ENCODE results near the gene PMS2. TPM values are rescaled to one million over a fixed set of nuclear protein-coding genes. Genes with fewer than 3 reads are reported as not detected.

Gene PMS2
- total RNA-seq, 1 experiment from 2014 or later: 27.6 TPM

DNA sequence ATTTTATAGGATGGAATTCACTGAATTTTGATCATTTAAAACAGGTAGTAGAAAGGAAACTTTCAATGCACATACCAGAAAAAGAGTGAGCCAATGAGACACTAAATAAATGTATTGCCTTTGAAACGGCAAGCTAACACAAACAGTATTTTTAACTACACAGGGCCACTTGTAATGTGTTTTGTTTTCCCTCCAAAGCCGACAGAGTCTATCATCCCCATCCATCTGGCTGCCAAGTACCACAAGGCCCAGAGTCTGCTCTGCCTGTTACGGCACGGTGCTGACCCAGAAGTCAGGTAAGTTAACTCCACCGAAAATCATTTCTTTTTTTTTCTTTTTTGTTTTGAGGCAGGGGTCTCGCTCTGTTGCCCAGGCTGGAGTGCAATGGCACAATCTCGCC, 23.8 kb upstream of the PMS2 start (continued):
- TF ChIP-seq CEBPB (IDR thresholded peaks at IDR 0.05; ENCODE audit: low read depth): no peak
- TF ChIP-seq RAD21 (IDR thresholded peaks at IDR 0.05; ENCODE audit: low read depth): no peak
- TF ChIP-seq, protein P1, sequence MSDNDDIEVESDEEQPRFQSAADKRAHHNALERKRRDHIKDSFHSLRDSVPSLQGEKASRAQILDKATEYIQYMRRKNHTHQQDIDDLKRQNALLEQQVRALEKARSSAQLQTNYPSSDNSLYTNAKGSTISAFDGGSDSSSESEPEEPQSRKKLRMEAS (IDR thresholded peaks at IDR 0.05): no peak
- TF ChIP-seq, protein P2, sequence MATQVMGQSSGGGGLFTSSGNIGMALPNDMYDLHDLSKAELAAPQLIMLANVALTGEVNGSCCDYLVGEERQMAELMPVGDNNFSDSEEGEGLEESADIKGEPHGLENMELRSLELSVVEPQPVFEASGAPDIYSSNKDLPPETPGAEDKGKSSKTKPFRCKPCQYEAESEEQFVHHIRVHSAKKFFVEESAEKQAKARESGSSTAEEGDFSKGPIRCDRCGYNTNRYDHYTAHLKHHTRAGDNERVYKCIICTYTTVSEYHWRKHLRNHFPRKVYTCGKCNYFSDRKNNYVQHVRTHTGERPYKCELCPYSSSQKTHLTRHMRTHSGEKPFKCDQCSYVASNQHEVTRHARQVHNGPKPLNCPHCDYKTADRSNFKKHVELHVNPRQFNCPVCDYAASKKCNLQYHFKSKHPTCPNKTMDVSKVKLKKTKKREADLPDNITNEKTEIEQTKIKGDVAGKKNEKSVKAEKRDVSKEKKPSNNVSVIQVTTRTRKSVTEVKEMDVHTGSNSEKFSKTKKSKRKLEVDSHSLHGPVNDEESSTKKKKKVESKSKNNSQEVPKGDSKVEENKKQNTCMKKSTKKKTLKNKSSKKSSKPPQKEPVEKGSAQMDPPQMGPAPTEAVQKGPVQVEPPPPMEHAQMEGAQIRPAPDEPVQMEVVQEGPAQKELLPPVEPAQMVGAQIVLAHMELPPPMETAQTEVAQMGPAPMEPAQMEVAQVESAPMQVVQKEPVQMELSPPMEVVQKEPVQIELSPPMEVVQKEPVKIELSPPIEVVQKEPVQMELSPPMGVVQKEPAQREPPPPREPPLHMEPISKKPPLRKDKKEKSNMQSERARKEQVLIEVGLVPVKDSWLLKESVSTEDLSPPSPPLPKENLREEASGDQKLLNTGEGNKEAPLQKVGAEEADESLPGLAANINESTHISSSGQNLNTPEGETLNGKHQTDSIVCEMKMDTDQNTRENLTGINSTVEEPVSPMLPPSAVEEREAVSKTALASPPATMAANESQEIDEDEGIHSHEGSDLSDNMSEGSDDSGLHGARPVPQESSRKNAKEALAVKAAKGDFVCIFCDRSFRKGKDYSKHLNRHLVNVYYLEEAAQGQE (IDR thresholded peaks at IDR 0.05; ENCODE audit: low read depth): no peak
- TF ChIP-seq CBX3 (IDR thresholded peaks at IDR 0.05; ENCODE audit: low read depth): no peak
- TF ChIP-seq EZH2phosphoT487 (IDR thresholded peaks at IDR 0.05; ENCODE audit: borderline replicate concordance): no peak
- TF ChIP-seq FOSL1 (IDR thresholded peaks at IDR 0.05; ENCODE audit: low read depth): no peak
- no peak for TF ChIP-seq ZNF274 (IDR thresholded peaks at IDR 0.05; ENCODE audit: low read depth, low read length)

DNA sequence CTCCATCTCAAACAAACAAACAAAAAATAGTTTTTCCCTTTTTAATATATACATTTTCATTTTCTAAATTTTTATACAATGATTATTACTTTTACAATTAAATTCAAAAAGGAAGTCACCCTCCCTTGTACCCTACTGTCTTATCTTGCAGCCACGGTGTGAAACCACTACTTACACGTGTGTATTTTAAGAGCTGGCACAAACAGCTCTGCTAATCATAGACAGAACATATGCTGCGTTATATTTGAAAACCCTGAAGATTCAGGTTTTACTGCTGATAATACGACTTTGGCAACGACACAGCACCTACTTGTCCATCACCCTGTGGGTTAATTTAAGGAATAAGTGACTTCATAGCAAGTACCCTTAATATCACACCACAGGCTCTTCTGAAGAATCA, 23.3 kb upstream of the PMS2 start:
- H3K9me3 ChIP-seq (ENCODE audit: control insufficient read depth in 1 of 2, insufficient read depth in 1 of 2, low read depth in 1 of 2, low read length in 2 of 2): no peaks in the 10 kb centered on the region
- H3K4me3 ChIP-seq (replicated peaks in 1 of 2; ENCODE audit: low read depth in 1 of 2, low read length in 2 of 2): no peak overlapping the region
- peaks cover 42 to 55% of the 10 kb centered on the region in 2 experiments for H3K36me3 ChIP-seq (ENCODE audit: control insufficient read depth in 1 of 2, insufficient read depth in 2 of 2, low read length in 2 of 2)
- BruUV-seq (replicated peaks): no TSS peak
- no peak for DNase-seq (ENCODE audit: low read depth, low spot score)
- no peak overlapping the region for H3K27ac ChIP-seq (ENCODE audit: low read depth, low read length)
- intact Hi-C loops (cut with micrococcal nuclease): no loop called here
- H3K27me3 ChIP-seq (ENCODE audit: insufficient read depth, low read length): no peaks in the 10 kb centered on the region
- no peak overlapping the region for H3K9ac ChIP-seq (ENCODE audit: low read length)
- no peaks in the 10 kb centered on the region for H3K9me2 ChIP-seq (ENCODE audit: insufficient read depth)
- peaks cover 15% of the 10 kb centered on the region for H3K79me2 ChIP-seq (ENCODE audit: insufficient read depth, low read length)
- H3K4me2 ChIP-seq (ENCODE audit: low read length): no peak overlapping the region
- no peak for ATAC-seq
- CTCF ChIA-PET: no interaction called here
- TF ChIP-seq TCF7L2 (IDR thresholded peaks at IDR 0.05; ENCODE audit: borderline replicate concordance, extremely low read depth, insufficient read depth, insufficient read length): no peak
- TF ChIP-seq CBX3 (IDR thresholded peaks at IDR 0.05; ENCODE audit: low read depth): no peak
- TF ChIP-seq ZFX (IDR thresholded peaks at IDR 0.05): no peak
- TF ChIP-seq, protein P3, sequence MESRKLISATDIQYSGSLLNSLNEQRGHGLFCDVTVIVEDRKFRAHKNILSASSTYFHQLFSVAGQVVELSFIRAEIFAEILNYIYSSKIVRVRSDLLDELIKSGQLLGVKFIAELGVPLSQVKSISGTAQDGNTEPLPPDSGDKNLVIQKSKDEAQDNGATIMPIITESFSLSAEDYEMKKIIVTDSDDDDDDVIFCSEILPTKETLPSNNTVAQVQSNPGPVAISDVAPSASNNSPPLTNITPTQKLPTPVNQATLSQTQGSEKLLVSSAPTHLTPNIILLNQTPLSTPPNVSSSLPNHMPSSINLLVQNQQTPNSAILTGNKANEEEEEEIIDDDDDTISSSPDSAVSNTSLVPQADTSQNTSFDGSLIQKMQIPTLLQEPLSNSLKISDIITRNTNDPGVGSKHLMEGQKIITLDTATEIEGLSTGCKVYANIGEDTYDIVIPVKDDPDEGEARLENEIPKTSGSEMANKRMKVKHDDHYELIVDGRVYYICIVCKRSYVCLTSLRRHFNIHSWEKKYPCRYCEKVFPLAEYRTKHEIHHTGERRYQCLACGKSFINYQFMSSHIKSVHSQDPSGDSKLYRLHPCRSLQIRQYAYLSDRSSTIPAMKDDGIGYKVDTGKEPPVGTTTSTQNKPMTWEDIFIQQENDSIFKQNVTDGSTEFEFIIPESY (IDR thresholded peaks at IDR 0.05; ENCODE audit: extremely low read depth, insufficient replicate concordance, low read length): no peak
- POLR2A ChIA-PET: interaction anchor here (0.6 kb wide), 1 partner anchor 24 kb away, joined by 4 read pairs; no protein-coding TSS in a partner anchor
- H3K4me1 ChIP-seq (ENCODE audit: control insufficient read depth in 1 of 2, insufficient read depth in 2 of 2, low read length in 2 of 2): no peaks in the 10 kb centered on the region
- H4K20me1 ChIP-seq (ENCODE audit: insufficient read depth): peaks cover 4% of the 10 kb centered on the region; the same call in 1 of the 2 replicates
- RAD21 ChIA-PET (ENCODE audit: low non-redundant PET in 1 of 2, low total read pairs in 2 of 2, uncharacterized antibody in 2 of 2, unreplicated experiment in 2 of 2): no interaction called here
- H2AFZ ChIP-seq (ENCODE audit: low read depth, low read length, poor library complexity, severe bottlenecking): no peak overlapping the region
